Upper lobe of left lung (tissue), 6 donors: ENCODE results near the gene TRAF5. TPM values are rescaled to one million over a fixed set of nuclear protein-coding genes. Genes with fewer than 3 reads are reported as not detected.

Source experiments
- ATAC-seq, 2 donors: fragments of 200-7000 bp; cut with Tn5 transposase; one replicate each; pipeline ENCODE4 v1.9.1; 2022; ENCODE audit warnings: mild to moderate bottlenecking in 2 of 2, moderate library complexity in 2 of 2; ENCODE audit not compliant: low FRiP score in 2 of 2
- DNase-seq, 2 donors: peaks; one replicate each; pipeline ENCODE4 v3.0.0-alpha.2; 2019 to 2020
- H3K27ac ChIP-seq, 4 donors: fragments of 200-600 bp; sonication (generic); one replicate each; pipeline ENCODE4 v1.5.1; 2016 to 2019
- H3K27me3 ChIP-seq, 4 donors: fragments of 200-600 bp; sonication (generic); one replicate each; pipeline ENCODE4 v1.5.1; 2017 to 2019
- H3K36me3 ChIP-seq, 4 donors: fragments of 200-600 bp; sonication (generic); one replicate each; pipeline ENCODE4 v1.5.1; 2016 to 2019
- H3K4me1 ChIP-seq, 4 donors: fragments of 200-600 bp; sonication (generic); one replicate each; pipeline ENCODE4 v1.5.1; 2018 to 2019
- H3K4me3 ChIP-seq, 4 donors: fragments of 200-600 bp; sonication (generic); one replicate each; pipeline ENCODE4 v1.5.1; 2017 to 2019; ENCODE audit warnings: mild to moderate bottlenecking in 2 of 4, moderate library complexity in 1 of 4
- H3K9me3 ChIP-seq, 4 donors: fragments of 200-600 bp; sonication (generic); one replicate each; pipeline ENCODE4 v1.5.1; 2018 to 2019
- CTCF ChIP-seq, 6 experiments: fragments of 450-650 bp in 4 of 6; fragments of 200-600 bp in 2 of 6; sonication (generic) in 2 of 6; IDR thresholded peaks; one replicate each; pipeline ENCODE4 v1.5.1; 2016 to 2019; ENCODE audit warnings: antibody characterized with exemption in 6 of 6
- EP300 ChIP-seq, 4 donors: sonication (generic); formaldehyde crosslinking; IDR thresholded peaks; one replicate each; pipeline ENCODE4 v1.5.1; 2017; ENCODE audit warnings: antibody characterized with exemption in 4 of 4, control low read depth in 2 of 4
- POLR2A ChIP-seq, 4 donors: fragments of 450-650 bp; IDR thresholded peaks; one replicate each; pipeline ENCODE4 v1.5.1; 2016 to 2017; ENCODE audit warnings: antibody characterized with exemption in 4 of 4, mild to moderate bottlenecking in 2 of 4
- POLR2AphosphoS5 ChIP-seq, 2 donors: sonication (generic); formaldehyde crosslinking; IDR thresholded peaks; one replicate each; pipeline ENCODE4 v1.5.1; 2017; ENCODE audit warnings: antibody characterized with exemption in 2 of 2
- WGBS, 2 donors: methylation state at CpG; one replicate each; pipeline ENCODE4 v1.1.5; 2017 to 2018; 5-methylcytosine and 5-hydroxymethylcytosine counted together
- total RNA-seq, 6 donors: library from RNA; depleted of rRNA in 4 of 6; stranded (reverse); fragments of >200 nt in 4 of 6; gene quantifications; one replicate each; pipeline versions ENCODE4 v1.1.0 to v1.2.1, GENCODE V29; 2016 to 2021
- donor health status: DM: no; HTN: no; CAD: no; lungs with moderate emphysema.
- donor health status: DM: no; HTN: yes; CAD: no; lungs with severe emphysema.

TRAF5 gene
- total RNA-seq, 6 donors from 2014 or later: 4.6 to 13.6 (median 9.5) TPM

GRCh38 chr1:211328084-211328694 is 1.6 kb downstream of the TRAF5 start:
- Histone ChIP-seq H3K4me3 (peak overlapping the region in 2 of 4 donors; percentile 83 to 90), H3K9me3 (no peaks in the 10 kb centered on the region), H3K27me3 (no peaks in the 10 kb centered on the region), H3K27ac (peak overlapping the region in 3 of 4 donors; percentile 2 to 87 (median 75)), H3K36me3 (no peaks in the 10 kb centered on the region), H3K4me1 (peaks cover 10 to 33% (median 13%) of the 10 kb centered on the region in 4 donors)
- 89 to 92% methylated on average over 11 of the region's 11 CpGs for WGBS, 2 donors
- ATAC-seq (no peak), DNase-seq (no peak)
- TF ChIP-seq POLR2AphosphoS5 (IDR thresholded peaks at IDR 0.05) (no peak), POLR2A (IDR thresholded peaks at IDR 0.05) (no peak), EP300 (IDR thresholded peaks at IDR 0.05) (no peak)

- Histone ChIP-seq H3K4me3 (no peak overlapping the region), H3K36me3 (no peaks in the 10 kb centered on the region), H3K27ac (peak overlapping the region in 1 of 4 donors; percentile 2), H3K4me1 (peaks cover 7 to 33% (median 13%) of the 10 kb centered on the region in 4 donors), H3K9me3 (no peaks in the 10 kb centered on the region), H3K27me3 (no peaks in the 10 kb centered on the region)
- DNase-seq (no peak), ATAC-seq (no peak)
- WGBS, 2 donors: 87 to 91% methylated on average over 4 to 6 of the region's 6 CpGs
- no peak for TF ChIP-seq POLR2A (IDR thresholded peaks at IDR 0.05)
- TF ChIP-seq EP300 (IDR thresholded peaks at IDR 0.05): no peak
Measured at GRCh38 chr1:211328866-211329475, 2.3 kb downstream of the TRAF5 start.

GRCh38 chr1:211329764-211330201 is 3.1 kb downstream of the TRAF5 start:
- DNase-seq (no peak), ATAC-seq (no peak)
- no peaks in the 10 kb centered on the region for H3K27me3 ChIP-seq
- H3K4me3 ChIP-seq: no peak overlapping the region
- H3K9me3 ChIP-seq: no peaks in the 10 kb centered on the region
- H3K36me3 ChIP-seq: no peaks in the 10 kb centered on the region
- WGBS, 2 donors: 62 to 84% methylated on average over 3 to 4 of the region's 4 CpGs
- peaks cover 7 to 33% (median 13%) of the 10 kb centered on the region in 4 donors for H3K4me1 ChIP-seq
- TF ChIP-seq CTCF (IDR thresholded peaks at IDR 0.05): no peak
- no peak for TF ChIP-seq POLR2A (IDR thresholded peaks at IDR 0.05)
- TF ChIP-seq POLR2AphosphoS5 (IDR thresholded peaks at IDR 0.05): no peak
- no peak for TF ChIP-seq EP300 (IDR thresholded peaks at IDR 0.05)
- no peak overlapping the region for H3K27ac ChIP-seq

- no peaks in the 10 kb centered on the region for H3K36me3 ChIP-seq
- DNase-seq (no peak), ATAC-seq (no peak)
- H3K4me1 ChIP-seq: peaks cover 7 to 33% (median 15%) of the 10 kb centered on the region in 4 donors
- WGBS, 2 donors: 93 to 96% methylated on average over 8 of the region's 8 CpGs
- no peaks in the 10 kb centered on the region for H3K27me3 ChIP-seq
- H3K9me3 ChIP-seq: no peaks in the 10 kb centered on the region
- H3K27ac ChIP-seq: no peak overlapping the region
- no peak overlapping the region for H3K4me3 ChIP-seq
- TF ChIP-seq CTCF (IDR thresholded peaks at IDR 0.05): no peak
Measured at GRCh38 chr1:211330282-211330936, 3.8 kb downstream of the TRAF5 start.

- peaks cover 9 to 33% (median 14%) of the 10 kb centered on the region in 4 donors for H3K4me1 ChIP-seq
- 97% methylated on average over 3 of the region's 3 CpGs for WGBS, 2 donors
- no peak for DNase-seq
Measured at GRCh38 chr1:211331011-211331709, 4.5 kb downstream of the TRAF5 start.

More at GRCh38 chr1:211331011-211331709, 4.5 kb downstream of the TRAF5 start:
- Histone ChIP-seq H3K27me3 (no peaks in the 10 kb centered on the region), H3K9me3 (no peaks in the 10 kb centered on the region), H3K4me3 (no peak overlapping the region), H3K36me3 (no peaks in the 10 kb centered on the region), H3K27ac (no peak overlapping the region)
- no peak for ATAC-seq
- no peak for TF ChIP-seq POLR2AphosphoS5 (IDR thresholded peaks at IDR 0.05)
- no peak for TF ChIP-seq POLR2A (IDR thresholded peaks at IDR 0.05)
- TF ChIP-seq EP300 (IDR thresholded peaks at IDR 0.05): no peak
- TF ChIP-seq CTCF (IDR thresholded peaks at IDR 0.05): no peak
